Choroid plexus epithelial cell (primary cell): Measurements from ENCODE around the gene ENAH.
"Not testable (repeated sequence)": the region's sequence is repeated elsewhere in the genome, so short reads cannot be mapped to it uniquely, and the experiment has no call there.

Experiments
- DNase-seq: peaks from one replicate; pipeline ENCODE4 v3.0.0-alpha.2; 2010; ENCODE audit warnings: low read depth
- H3K4me3 ChIP-seq: 2 replicates; pipeline ENCODE4 v1.5.1; 2011; ENCODE audit warnings: low read depth, mild to moderate bottlenecking, control low read depth, low read length, moderate library complexity
- CTCF ChIP-seq: conservative IDR thresholded peaks from 2 replicates; pipeline ENCODE4 v1.5.1; 2011; ENCODE audit warnings: low read depth, mild to moderate bottlenecking, control low read depth, inconsistent platforms, low read length, moderate library complexity

The ENAH gene

GRCh38 chr1:225629483-225629882 lies 23.4 kb downstream of the ENAH start:
- no peak for TF ChIP-seq CTCF
- no peak overlapping the region for H3K4me3 ChIP-seq

GRCh38 chr1:225628794-225629193 lies 24.1 kb downstream of the ENAH start:
- not testable (repeated sequence) for H3K4me3 ChIP-seq, DNase-seq

More at GRCh38 chr1:225629483-225629882, 23.4 kb downstream of the ENAH start:
- no peak for DNase-seq

GRCh38 chr1:225627304-225627947 lies 25.5 kb downstream of the ENAH start:
- H3K4me3 ChIP-seq: no peak overlapping the region
- TF ChIP-seq CTCF: no peak
- no peak for DNase-seq

GRCh38 chr1:225626698-225627097 lies 26.2 kb downstream of the ENAH start:
- peak; percentile 84 for DNase-seq
- TF ChIP-seq CTCF: no peak
- H3K4me3 ChIP-seq: no peak overlapping the region

GRCh38 chr1:225617956-225618355 lies 35.0 kb downstream of the ENAH start:
- DNase-seq: no peak
- no peak for TF ChIP-seq CTCF

GRCh38 chr1:225617479-225617878 lies 35.4 kb downstream of the ENAH start:
- TF ChIP-seq CTCF: no peak
- peak; percentile 40 for DNase-seq

More at GRCh38 chr1:225617956-225618355, 35.0 kb downstream of the ENAH start:
- no peak overlapping the region for H3K4me3 ChIP-seq

GRCh38 chr1:225615403-225615790 lies 37.5 kb downstream of the ENAH start:
- not testable (repeated sequence) for H3K4me3 ChIP-seq, DNase-seq

More at GRCh38 chr1:225617479-225617878, 35.4 kb downstream of the ENAH start:
- no peak overlapping the region for H3K4me3 ChIP-seq

- DNase-seq: no peak
- no peak for TF ChIP-seq CTCF
- H3K4me3 ChIP-seq: no peak overlapping the region
Observed at GRCh38 chr1:225613006-225613405, 39.9 kb downstream of the ENAH start.
